NCI-H1694 treated with DMSO at 0.1 percent for 48 hours (cell line): Measurements from ENCODE around the gene PATJ.
"Not testable (repeated sequence)": the region's sequence is repeated elsewhere in the genome, so short reads cannot be mapped to it uniquely, and the experiment has no call there.

Experiments
- DNase-seq: peaks from one replicate; lab custom pipeline; 2025; lab: John Stamatoyannopoulos, UW

PATJ gene

GRCh38 chr1:61948685-61949084 is 206.4 kb downstream of the PATJ start:
- not testable (repeated sequence) for DNase-seq

- peak; percentile 43 for DNase-seq
Measured at GRCh38 chr1:61950418-61950817, 208.1 kb downstream of the PATJ start.

GRCh38 chr1:61951731-61952580 is 209.7 kb downstream of the PATJ start:
- DNase-seq: no peak

GRCh38 chr1:61952675-61953074 is 210.4 kb downstream of the PATJ start:
- DNase-seq: no peak

- no peak for DNase-seq
Measured at GRCh38 chr1:61953076-61953789, 211.0 kb downstream of the PATJ start.

- no peak for DNase-seq
Measured at GRCh38 chr1:61953790-61954150, 211.5 kb downstream of the PATJ start.

GRCh38 chr1:61955261-61955660 is 213.0 kb downstream of the PATJ start:
- DNase-seq: no peak

GRCh38 chr1:61956016-61956645 is 213.9 kb downstream of the PATJ start:
- DNase-seq: no peak

- DNase-seq: no peak
Measured at GRCh38 chr1:61956784-61957183, 214.5 kb downstream of the PATJ start.

- DNase-seq: no peak
Measured at GRCh38 chr1:61961009-61961408, 218.7 kb downstream of the PATJ start.

- DNase-seq: no peak
Measured at GRCh38 chr1:61962631-61963030, 220.4 kb downstream of the PATJ start.

GRCh38 chr1:61966450-61967225 is 224.4 kb downstream of the PATJ start:
- DNase-seq: not testable (repeated sequence)

- DNase-seq: no peak
Measured at GRCh38 chr1:61967750-61968149, 225.5 kb downstream of the PATJ start.

GRCh38 chr1:61968869-61969268 is 226.6 kb downstream of the PATJ start:
- no peak for DNase-seq

GRCh38 chr1:61973100-61973837 is 231.0 kb downstream of the PATJ start:
- DNase-seq: no peak

- no peak for DNase-seq
Measured at GRCh38 chr1:61975638-61976037, 233.4 kb downstream of the PATJ start.

- no peak for DNase-seq
Measured at GRCh38 chr1:61976566-61976965, 234.3 kb downstream of the PATJ start.

- no peak for DNase-seq
Measured at GRCh38 chr1:61978796-61979195, 236.5 kb downstream of the PATJ start.

GRCh38 chr1:61979729-61980128 is 237.4 kb downstream of the PATJ start:
- no peak for DNase-seq

- DNase-seq: no peak
Measured at GRCh38 chr1:61980561-61980960, 238.3 kb downstream of the PATJ start.

- DNase-seq: no peak
Measured at GRCh38 chr1:61981870-61982660, 239.8 kb downstream of the PATJ start.
